OCI-LY1 (cell line): Measurements from ENCODE around the gene TFRC.

Source experiments
- EZH2 ChIP-seq: fragments of 200-600 bp; sonication (generic), shearing (Covaris generic); IDR thresholded peaks from 2 replicates; pipeline ENCODE4 v1.8.0; 2017; ENCODE audit warnings: borderline replicate concordance, mixed run types, mild to moderate bottlenecking, antibody characterized with exemption, low read length, moderate library complexity, mixed read lengths
- TF ChIP-seq, protein P1 (sequence below): fragments of 200-600 bp; sonication (generic), shearing (Covaris generic); IDR thresholded peaks from 2 replicates; pipeline ENCODE4 v1.5.1; 2017; ENCODE audit warnings: mild to moderate bottlenecking, antibody characterized with exemption, low read length, moderate library complexity, mixed read lengths

DNA sequence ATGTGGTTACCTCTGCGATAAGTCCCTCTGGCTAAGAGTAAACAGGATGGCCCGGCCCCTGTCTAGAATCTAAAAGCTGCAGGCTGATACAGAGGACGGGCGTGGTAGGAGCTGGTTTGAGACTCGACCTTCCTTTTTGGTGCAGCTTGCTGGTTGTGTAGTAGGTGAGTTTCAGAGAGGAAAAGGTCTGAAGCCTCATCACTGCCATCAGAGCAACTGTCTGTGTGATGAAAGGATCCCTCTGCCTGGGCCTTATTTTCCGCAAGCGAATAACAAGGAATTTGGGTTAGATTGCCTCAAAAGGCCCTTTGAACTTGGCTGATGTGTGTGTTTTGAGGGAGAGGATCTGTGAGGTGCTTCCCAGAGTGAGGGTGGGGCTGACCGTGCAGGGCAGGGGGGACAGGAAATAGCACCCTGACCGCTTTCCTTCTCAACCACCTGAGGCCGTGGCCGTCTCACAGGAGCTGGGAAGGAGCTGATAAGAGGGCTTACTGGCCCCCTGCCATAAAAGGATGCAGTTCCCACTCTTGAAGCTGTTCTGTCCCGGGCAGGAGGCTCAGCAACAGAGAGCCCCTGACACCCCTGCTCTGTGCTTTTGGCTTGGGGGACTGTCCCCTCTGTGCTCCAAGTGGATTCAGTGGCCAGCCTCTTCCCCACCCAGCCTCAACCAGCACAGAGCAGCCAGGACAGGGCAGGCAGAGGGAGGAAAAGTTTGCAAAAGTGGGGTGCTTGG, 45.6 kb upstream of the TFRC start:
- TF ChIP-seq, protein P1, sequence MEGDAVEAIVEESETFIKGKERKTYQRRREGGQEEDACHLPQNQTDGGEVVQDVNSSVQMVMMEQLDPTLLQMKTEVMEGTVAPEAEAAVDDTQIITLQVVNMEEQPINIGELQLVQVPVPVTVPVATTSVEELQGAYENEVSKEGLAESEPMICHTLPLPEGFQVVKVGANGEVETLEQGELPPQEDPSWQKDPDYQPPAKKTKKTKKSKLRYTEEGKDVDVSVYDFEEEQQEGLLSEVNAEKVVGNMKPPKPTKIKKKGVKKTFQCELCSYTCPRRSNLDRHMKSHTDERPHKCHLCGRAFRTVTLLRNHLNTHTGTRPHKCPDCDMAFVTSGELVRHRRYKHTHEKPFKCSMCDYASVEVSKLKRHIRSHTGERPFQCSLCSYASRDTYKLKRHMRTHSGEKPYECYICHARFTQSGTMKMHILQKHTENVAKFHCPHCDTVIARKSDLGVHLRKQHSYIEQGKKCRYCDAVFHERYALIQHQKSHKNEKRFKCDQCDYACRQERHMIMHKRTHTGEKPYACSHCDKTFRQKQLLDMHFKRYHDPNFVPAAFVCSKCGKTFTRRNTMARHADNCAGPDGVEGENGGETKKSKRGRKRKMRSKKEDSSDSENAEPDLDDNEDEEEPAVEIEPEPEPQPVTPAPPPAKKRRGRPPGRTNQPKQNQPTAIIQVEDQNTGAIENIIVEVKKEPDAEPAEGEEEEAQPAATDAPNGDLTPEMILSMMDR: no peak
- no peak for TF ChIP-seq EZH2
